GM23338 (cell line): Measurements from ENCODE around the gene CAV2. TPM values are rescaled to one million over a fixed set of nuclear protein-coding genes. Genes with fewer than 3 reads are reported as not detected.

Source experiments
- ATAC-seq: fragments of 200-7000 bp; cut with Tn5 transposase; 3 replicates; pipeline ENCODE4 v1.9.1; 2020
- DNase-seq: peaks from one replicate; pipeline ENCODE4 v3.0.0-alpha.2; 2015; ENCODE audit warnings: low spot score
- H2AFZ ChIP-seq: fragments of 200-600 bp; sonication (generic); 2 replicates; pipeline ENCODE4 v1.8.0; 2016; ENCODE audit warnings: antibody characterized with exemption, mild to moderate bottlenecking, moderate library complexity
- H3F3A ChIP-seq: fragments of 200-600 bp; sonication (generic); replicated peaks from 2 replicates; pipeline ENCODE4 v1.8.0; 2017; ENCODE audit warnings: antibody characterized with exemption, mixed run types, low read depth
- H3K27ac ChIP-seq: fragments of 200-600 bp; sonication (generic); 2 replicates; pipeline ENCODE4 v1.6.1; 2016; ENCODE audit warnings: low read depth
- H3K27me3 ChIP-seq: fragments of 200-600 bp; sonication (generic); 2 replicates; pipeline ENCODE4 v1.8.0; 2016; ENCODE audit warnings: mild to moderate bottlenecking, mixed run types, moderate library complexity; ENCODE audit not compliant: insufficient read depth
- H3K36me3 ChIP-seq: fragments of 200-600 bp; sonication (generic); 2 replicates; pipeline ENCODE4 v1.8.0; 2016; ENCODE audit warnings: mild to moderate bottlenecking; ENCODE audit not compliant: insufficient read depth
- H3K4me1 ChIP-seq: fragments of 200-600 bp; sonication (generic); 2 replicates; pipeline ENCODE4 v1.8.0; 2016; ENCODE audit warnings: mild to moderate bottlenecking, moderate library complexity; ENCODE audit not compliant: insufficient read depth
- H3K4me2 ChIP-seq: fragments of 200-600 bp; sonication (generic); 2 replicates; pipeline ENCODE4 v1.7.1; 2017; ENCODE audit warnings: mixed run types
- H3K4me3 ChIP-seq: fragments of 200-600 bp; sonication (generic); 2 replicates; pipeline ENCODE4 v1.6.1; 2016; ENCODE audit warnings: mixed run types
- H3K79me2 ChIP-seq: fragments of 200-600 bp; sonication (generic); replicated peaks from 2 replicates; pipeline ENCODE4 v1.8.0; 2017; ENCODE audit warnings: mild to moderate bottlenecking; ENCODE audit not compliant: insufficient read depth
- H3K9me2 ChIP-seq: fragments of 200-600 bp; sonication (generic); 2 replicates; pipeline ENCODE4 v1.8.0; 2017; ENCODE audit not compliant: insufficient read depth
- H4K20me1 ChIP-seq: fragments of 200-600 bp; sonication (generic); replicated peaks from 2 replicates; pipeline ENCODE4 v1.8.0; 2017; ENCODE audit warnings: mild to moderate bottlenecking; ENCODE audit not compliant: insufficient read depth
- H3K27ac Mint-ChIP-seq: 2 replicates; pipeline ENCODE4 v1.8.0; 2020; ENCODE audit warnings: inconsistent platforms, mild to moderate bottlenecking, moderate library complexity, mixed read lengths
- H3K27me3 Mint-ChIP-seq: 3 replicates; pipeline ENCODE4 v1.8.0; 2022; ENCODE audit warnings: low read depth, mild to moderate bottlenecking, moderate library complexity, mixed read lengths, inconsistent platforms; ENCODE audit not compliant: insufficient read depth, poor library complexity
- H3K36me3 Mint-ChIP-seq: 3 replicates; pipeline ENCODE4 v1.8.0; 2021; ENCODE audit warnings: low read depth, mild to moderate bottlenecking, inconsistent platforms, moderate library complexity, mixed read lengths
- H3K4me1 Mint-ChIP-seq: 3 replicates; pipeline ENCODE4 v1.8.0; 2020; ENCODE audit warnings: mild to moderate bottlenecking, inconsistent platforms, mixed read lengths
- H3K4me3 Mint-ChIP-seq: 3 replicates; pipeline ENCODE4 v1.8.0; 2021; ENCODE audit warnings: moderate library complexity, mild to moderate bottlenecking, inconsistent platforms, mixed read lengths
- H3K9me3 Mint-ChIP-seq: 3 replicates; pipeline ENCODE4 v1.8.0; 2020; ENCODE audit warnings: moderate library complexity, mild to moderate bottlenecking, inconsistent platforms, mixed read lengths
- CREB1 ChIP-seq: fragments of 250-450 bp; sonication (Bioruptor Pico); IDR thresholded peaks from 2 replicates; pipeline ENCODE4 v1.5.0; 2020; ENCODE audit warnings: low read depth, mild to moderate bottlenecking, moderate library complexity
- EZH2 ChIP-seq: fragments of 200-600 bp; sonication (generic); IDR thresholded peaks from one replicate; pipeline ENCODE4 v1.8.0; 2017; ENCODE audit warnings: antibody characterized with exemption, mild to moderate bottlenecking, low read depth; ENCODE audit not compliant: unreplicated experiment
- EZH2phosphoT487 ChIP-seq: fragments of 200-600 bp; sonication (generic); IDR thresholded peaks from one replicate; pipeline ENCODE4 v1.8.1; 2018; ENCODE audit warnings: antibody characterized with exemption; ENCODE audit not compliant: unreplicated experiment
- JUNB ChIP-seq: IDR thresholded peaks from one replicate; pipeline ENCODE4 v1.6.1; 2016; ENCODE audit warnings: antibody characterized with exemption; ENCODE audit not compliant: unreplicated experiment
- NANOG ChIP-seq: IDR thresholded peaks from 2 replicates; pipeline ENCODE4 v1.6.1; 2016; ENCODE audit warnings: antibody characterized with exemption, borderline replicate concordance
- POLR2AphosphoS5 ChIP-seq: IDR thresholded peaks from 2 replicates; pipeline ENCODE4 v1.6.1; 2016; ENCODE audit warnings: antibody characterized with exemption, low read depth
- STAT1 ChIP-seq: IDR thresholded peaks from one replicate; pipeline ENCODE4 v1.6.1; 2016; ENCODE audit warnings: antibody characterized with exemption; ENCODE audit not compliant: unreplicated experiment
- ZNF114 ChIP-seq: fragments of 250-450 bp; sonication (Bioruptor Pico); IDR thresholded peaks from 2 replicates; pipeline ENCODE4 v1.5.0; 2020; ENCODE audit warnings: mild to moderate bottlenecking, moderate library complexity
- ZNF331 ChIP-seq: fragments of 250-450 bp; sonication (Bioruptor Pico); IDR thresholded peaks from 2 replicates; pipeline ENCODE4 v1.5.0; 2020; ENCODE audit warnings: low read depth, mild to moderate bottlenecking, moderate library complexity
- polyA plus RNA-seq: library from polyadenylated mRNA; unstranded; fragments of >200 nt; fragmentation: Nextera tagmentation; extraction: Ambion mirVana; gene quantifications from 2 replicates; pipeline ENCODE4 v1.2.1, GENCODE V29; 2016
- total RNA-seq: library from RNA; depleted of rRNA; stranded (reverse); fragments of >200 nt; shearing (Covaris generic); gene quantifications from 2 replicates; pipeline ENCODE4 v1.2.3, GENCODE V29; 2014
- TF ChIP-seq, protein P1 (sequence below): IDR thresholded peaks from 2 replicates; pipeline ENCODE4 v1.6.1; 2016; ENCODE audit warnings: antibody characterized with exemption
- TF ChIP-seq, protein P2 (sequence below): IDR thresholded peaks from one replicate; pipeline ENCODE4 v1.6.1; 2018; ENCODE audit warnings: antibody characterized with exemption; ENCODE audit not compliant: unreplicated experiment
- TF ChIP-seq, protein P3 (sequence below): fragments of 250-450 bp; sonication (Bioruptor Pico); IDR thresholded peaks from 2 replicates; pipeline ENCODE4 v1.5.0; 2020; ENCODE audit warnings: mild to moderate bottlenecking, moderate library complexity
- TF ChIP-seq, protein P4 (sequence below), 2 experiments: fragments of 200-600 bp in 1 of 2; sonication (generic) in 1 of 2; conservative IDR thresholded peaks; 2 replicates each; pipeline versions ENCODE4 v1.5.1 to v1.6.1; 2016 to 2017; ENCODE audit warnings: antibody characterized with exemption in 2 of 2, low read depth in 2 of 2, mild to moderate bottlenecking in 2 of 2, moderate library complexity in 1 of 2

The CAV2 gene
- total and polyA plus RNA-seq, 2 experiments from 2014 or later: 4.2 to 6.6 TPM

DNA sequence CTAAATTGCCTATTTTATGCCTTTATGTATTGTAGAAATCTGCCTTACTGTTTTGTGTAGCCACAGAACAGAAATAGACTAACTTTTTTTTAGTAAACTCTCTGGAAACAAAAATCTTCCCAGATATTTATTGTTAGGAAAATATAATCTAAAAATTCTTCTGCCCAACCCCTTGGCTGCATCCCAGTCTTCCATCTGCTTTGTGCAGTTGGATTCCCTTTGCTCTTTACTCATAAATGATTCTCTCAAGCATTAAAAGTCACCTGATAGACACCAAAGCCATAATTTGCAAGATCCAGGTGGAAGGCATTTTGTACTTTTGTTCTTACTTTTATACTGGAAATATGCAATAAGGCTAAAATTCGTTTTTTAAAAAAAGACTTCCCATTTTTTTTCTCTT, 6.1 kb upstream of the CAV2 start:
- Histone ChIP-seq H3K4me1 (no peaks in the 10 kb centered on the region), H2AFZ (no peak overlapping the region), H3K4me2 (no peak overlapping the region), H4K20me1 (no peaks in the 10 kb centered on the region), H3K9me2 (no peaks in the 10 kb centered on the region), H3K27ac (no peak overlapping the region), H3K36me3 (no peaks in the 10 kb centered on the region), H3K27me3 (no peaks in the 10 kb centered on the region), H3K79me2 (no peaks in the 10 kb centered on the region), H3K4me3 (no peak overlapping the region), H3F3A (no peaks in the 10 kb centered on the region)
- Mint-ChIP-seq H3K4me3 (no peak overlapping the region), H3K9me3 (no peaks in the 10 kb centered on the region), H3K27me3 (peaks cover 1% of the 10 kb centered on the region), H3K36me3 (no peaks in the 10 kb centered on the region), H3K27ac (no peak overlapping the region), H3K4me1 (no peaks in the 10 kb centered on the region)
- no peak for ATAC-seq
- DNase-seq: no peak
- TF ChIP-seq EZH2phosphoT487: no peak
- no peak for TF ChIP-seq CREB1 (CRISPR knock-in tag)
- TF ChIP-seq, protein P1, sequence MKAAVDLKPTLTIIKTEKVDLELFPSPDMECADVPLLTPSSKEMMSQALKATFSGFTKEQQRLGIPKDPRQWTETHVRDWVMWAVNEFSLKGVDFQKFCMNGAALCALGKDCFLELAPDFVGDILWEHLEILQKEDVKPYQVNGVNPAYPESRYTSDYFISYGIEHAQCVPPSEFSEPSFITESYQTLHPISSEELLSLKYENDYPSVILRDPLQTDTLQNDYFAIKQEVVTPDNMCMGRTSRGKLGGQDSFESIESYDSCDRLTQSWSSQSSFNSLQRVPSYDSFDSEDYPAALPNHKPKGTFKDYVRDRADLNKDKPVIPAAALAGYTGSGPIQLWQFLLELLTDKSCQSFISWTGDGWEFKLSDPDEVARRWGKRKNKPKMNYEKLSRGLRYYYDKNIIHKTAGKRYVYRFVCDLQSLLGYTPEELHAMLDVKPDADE: no peak
- TF ChIP-seq, protein P2, sequence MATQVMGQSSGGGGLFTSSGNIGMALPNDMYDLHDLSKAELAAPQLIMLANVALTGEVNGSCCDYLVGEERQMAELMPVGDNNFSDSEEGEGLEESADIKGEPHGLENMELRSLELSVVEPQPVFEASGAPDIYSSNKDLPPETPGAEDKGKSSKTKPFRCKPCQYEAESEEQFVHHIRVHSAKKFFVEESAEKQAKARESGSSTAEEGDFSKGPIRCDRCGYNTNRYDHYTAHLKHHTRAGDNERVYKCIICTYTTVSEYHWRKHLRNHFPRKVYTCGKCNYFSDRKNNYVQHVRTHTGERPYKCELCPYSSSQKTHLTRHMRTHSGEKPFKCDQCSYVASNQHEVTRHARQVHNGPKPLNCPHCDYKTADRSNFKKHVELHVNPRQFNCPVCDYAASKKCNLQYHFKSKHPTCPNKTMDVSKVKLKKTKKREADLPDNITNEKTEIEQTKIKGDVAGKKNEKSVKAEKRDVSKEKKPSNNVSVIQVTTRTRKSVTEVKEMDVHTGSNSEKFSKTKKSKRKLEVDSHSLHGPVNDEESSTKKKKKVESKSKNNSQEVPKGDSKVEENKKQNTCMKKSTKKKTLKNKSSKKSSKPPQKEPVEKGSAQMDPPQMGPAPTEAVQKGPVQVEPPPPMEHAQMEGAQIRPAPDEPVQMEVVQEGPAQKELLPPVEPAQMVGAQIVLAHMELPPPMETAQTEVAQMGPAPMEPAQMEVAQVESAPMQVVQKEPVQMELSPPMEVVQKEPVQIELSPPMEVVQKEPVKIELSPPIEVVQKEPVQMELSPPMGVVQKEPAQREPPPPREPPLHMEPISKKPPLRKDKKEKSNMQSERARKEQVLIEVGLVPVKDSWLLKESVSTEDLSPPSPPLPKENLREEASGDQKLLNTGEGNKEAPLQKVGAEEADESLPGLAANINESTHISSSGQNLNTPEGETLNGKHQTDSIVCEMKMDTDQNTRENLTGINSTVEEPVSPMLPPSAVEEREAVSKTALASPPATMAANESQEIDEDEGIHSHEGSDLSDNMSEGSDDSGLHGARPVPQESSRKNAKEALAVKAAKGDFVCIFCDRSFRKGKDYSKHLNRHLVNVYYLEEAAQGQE: no peak
- TF ChIP-seq JUNB: no peak
- TF ChIP-seq EZH2: no peak
- TF ChIP-seq ZNF331 (CRISPR knock-in tag): no peak
- TF ChIP-seq, protein P3, sequence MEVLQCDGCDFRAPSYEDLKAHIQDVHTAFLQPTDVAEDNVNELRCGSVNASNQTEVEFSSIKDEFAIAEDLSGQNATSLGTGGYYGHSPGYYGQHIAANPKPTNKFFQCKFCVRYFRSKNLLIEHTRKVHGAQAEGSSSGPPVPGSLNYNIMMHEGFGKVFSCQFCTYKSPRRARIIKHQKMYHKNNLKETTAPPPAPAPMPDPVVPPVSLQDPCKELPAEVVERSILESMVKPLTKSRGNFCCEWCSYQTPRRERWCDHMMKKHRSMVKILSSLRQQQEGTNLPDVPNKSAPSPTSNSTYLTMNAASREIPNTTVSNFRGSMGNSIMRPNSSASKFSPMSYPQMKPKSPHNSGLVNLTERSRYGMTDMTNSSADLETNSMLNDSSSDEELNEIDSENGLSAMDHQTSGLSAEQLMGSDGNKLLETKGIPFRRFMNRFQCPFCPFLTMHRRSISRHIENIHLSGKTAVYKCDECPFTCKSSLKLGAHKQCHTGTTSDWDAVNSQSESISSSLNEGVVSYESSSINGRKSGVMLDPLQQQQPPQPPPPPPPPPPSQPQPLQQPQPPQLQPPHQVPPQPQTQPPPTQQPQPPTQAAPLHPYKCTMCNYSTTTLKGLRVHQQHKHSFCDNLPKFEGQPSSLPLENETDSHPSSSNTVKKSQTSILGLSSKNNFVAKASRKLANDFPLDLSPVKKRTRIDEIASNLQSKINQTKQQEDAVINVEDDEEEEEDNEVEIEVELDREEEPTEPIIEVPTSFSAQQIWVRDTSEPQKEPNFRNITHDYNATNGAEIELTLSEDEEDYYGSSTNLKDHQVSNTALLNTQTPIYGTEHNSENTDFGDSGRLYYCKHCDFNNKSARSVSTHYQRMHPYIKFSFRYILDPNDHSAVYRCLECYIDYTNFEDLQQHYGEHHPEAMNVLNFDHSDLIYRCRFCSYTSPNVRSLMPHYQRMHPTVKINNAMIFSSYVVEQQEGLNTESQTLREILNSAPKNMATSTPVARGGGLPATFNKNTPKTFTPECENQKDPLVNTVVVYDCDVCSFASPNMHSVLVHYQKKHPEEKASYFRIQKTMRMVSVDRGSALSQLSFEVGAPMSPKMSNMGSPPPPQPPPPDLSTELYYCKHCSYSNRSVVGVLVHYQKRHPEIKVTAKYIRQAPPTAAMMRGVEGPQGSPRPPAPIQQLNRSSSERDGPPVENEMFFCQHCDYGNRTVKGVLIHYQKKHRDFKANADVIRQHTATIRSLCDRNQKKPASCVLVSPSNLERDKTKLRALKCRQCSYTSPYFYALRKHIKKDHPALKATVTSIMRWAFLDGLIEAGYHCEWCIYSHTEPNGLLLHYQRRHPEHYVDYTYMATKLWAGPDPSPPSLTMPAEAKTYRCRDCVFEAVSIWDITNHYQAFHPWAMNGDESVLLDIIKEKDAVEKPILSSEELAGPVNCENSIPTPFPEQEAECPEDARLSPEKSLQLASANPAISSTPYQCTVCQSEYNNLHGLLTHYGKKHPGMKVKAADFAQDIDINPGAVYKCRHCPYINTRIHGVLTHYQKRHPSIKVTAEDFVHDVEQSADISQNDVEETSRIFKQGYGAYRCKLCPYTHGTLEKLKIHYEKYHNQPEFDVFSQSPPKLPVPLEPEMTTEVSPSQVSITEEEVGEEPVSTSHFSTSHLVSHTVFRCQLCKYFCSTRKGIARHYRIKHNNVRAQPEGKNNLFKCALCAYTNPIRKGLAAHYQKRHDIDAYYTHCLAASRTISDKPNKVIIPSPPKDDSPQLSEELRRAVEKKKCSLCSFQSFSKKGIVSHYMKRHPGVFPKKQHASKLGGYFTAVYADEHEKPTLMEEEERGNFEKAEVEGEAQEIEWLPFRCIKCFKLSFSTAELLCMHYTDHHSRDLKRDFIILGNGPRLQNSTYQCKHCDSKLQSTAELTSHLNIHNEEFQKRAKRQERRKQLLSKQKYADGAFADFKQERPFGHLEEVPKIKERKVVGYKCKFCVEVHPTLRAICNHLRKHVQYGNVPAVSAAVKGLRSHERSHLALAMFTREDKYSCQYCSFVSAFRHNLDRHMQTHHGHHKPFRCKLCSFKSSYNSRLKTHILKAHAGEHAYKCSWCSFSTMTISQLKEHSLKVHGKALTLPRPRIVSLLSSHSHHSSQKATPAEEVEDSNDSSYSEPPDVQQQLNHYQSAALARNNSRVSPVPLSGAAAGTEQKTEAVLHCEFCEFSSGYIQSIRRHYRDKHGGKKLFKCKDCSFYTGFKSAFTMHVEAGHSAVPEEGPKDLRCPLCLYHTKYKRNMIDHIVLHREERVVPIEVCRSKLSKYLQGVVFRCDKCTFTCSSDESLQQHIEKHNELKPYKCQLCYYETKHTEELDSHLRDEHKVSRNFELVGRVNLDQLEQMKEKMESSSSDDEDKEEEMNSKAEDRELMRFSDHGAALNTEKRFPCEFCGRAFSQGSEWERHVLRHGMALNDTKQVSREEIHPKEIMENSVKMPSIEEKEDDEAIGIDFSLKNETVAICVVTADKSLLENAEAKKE (CRISPR knock-in tag): no peak
- no peak for TF ChIP-seq STAT1
- no peak for TF ChIP-seq NANOG
- TF ChIP-seq, protein P4, sequence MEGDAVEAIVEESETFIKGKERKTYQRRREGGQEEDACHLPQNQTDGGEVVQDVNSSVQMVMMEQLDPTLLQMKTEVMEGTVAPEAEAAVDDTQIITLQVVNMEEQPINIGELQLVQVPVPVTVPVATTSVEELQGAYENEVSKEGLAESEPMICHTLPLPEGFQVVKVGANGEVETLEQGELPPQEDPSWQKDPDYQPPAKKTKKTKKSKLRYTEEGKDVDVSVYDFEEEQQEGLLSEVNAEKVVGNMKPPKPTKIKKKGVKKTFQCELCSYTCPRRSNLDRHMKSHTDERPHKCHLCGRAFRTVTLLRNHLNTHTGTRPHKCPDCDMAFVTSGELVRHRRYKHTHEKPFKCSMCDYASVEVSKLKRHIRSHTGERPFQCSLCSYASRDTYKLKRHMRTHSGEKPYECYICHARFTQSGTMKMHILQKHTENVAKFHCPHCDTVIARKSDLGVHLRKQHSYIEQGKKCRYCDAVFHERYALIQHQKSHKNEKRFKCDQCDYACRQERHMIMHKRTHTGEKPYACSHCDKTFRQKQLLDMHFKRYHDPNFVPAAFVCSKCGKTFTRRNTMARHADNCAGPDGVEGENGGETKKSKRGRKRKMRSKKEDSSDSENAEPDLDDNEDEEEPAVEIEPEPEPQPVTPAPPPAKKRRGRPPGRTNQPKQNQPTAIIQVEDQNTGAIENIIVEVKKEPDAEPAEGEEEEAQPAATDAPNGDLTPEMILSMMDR (conservative IDR thresholded peaks at IDR 0.05; ENCODE audit: low read depth in 2 of 2): no peak
- no peak for TF ChIP-seq POLR2AphosphoS5
- TF ChIP-seq ZNF114 (CRISPR knock-in tag): no peak
